A549 (cell line): ENCODE measurements around the gene TMEM217. TPM values are rescaled to one million over a fixed set of nuclear protein-coding genes. Genes with fewer than 3 reads are reported as not detected.
A peak's percentile ranks its signal among the peaks of the same experiment; 100 is the strongest.

Source experiments
- ATAC-seq, 2 experiments: fragments of 200-7000 bp in 1 of 2; fragments of >200 bp in 1 of 2; cut with Nextera tagmentation in 1 of 2; cut with Tn5 transposase in 1 of 2; 3 replicates each; pipeline versions ENCODE4 v1.8.0 to v1.9.1; 2018 to 2020; ENCODE audit warnings: mild to moderate bottlenecking in 1 of 2, moderate library complexity in 1 of 2
- CTCF ChIA-PET: fragments of 300-600 bp; sonication (Branson Sonifier 250); formaldehyde crosslinking; extraction: SDS; loops from one replicate; lab custom pipeline; 2021; ENCODE audit warnings: antibody characterized with exemption, inconsistent platforms; lab: Yijun Ruan, JAX
- POLR2A ChIA-PET: fragments of 350-600 bp; formaldehyde crosslinking; extraction: SDS; loops from one replicate; lab custom pipeline; 2021; ENCODE audit warnings: antibody characterized with exemption, inconsistent platforms; lab: Yijun Ruan, JAX
- DNase-seq, 2 experiments: peaks; one replicate each; pipeline versions ENCODE4 v3.0.0 to v3.0.0-alpha.2; 2011 to 2016; ENCODE audit warnings: low read depth in 1 of 2, low spot score in 1 of 2
- FAIRE-seq: peaks from 2 replicates; lab custom pipeline; 2011; peaks lifted over from hg19 to GRCh38; lab: Jason Lieb, UNC
- H3K27ac ChIP-seq, 2 experiments: fragments of >200 bp; sonication (Bioruptor Twin); formaldehyde crosslinking; 3 replicates each; pipeline ENCODE4 v1.5.1; 2016 to 2017
- H3K4me1 ChIP-seq: fragments of >200 bp; sonication (Bioruptor Twin); formaldehyde crosslinking; 3 replicates; pipeline ENCODE4 v1.6.1; 2016
- H3K4me2 ChIP-seq: fragments of >200 bp; sonication (Bioruptor Twin); formaldehyde crosslinking; 3 replicates; pipeline ENCODE4 v1.6.1; 2016
- H3K4me3 ChIP-seq: fragments of >200 bp; sonication (Bioruptor Twin); formaldehyde crosslinking; 3 replicates; pipeline ENCODE4 v1.5.1; 2016
- H3K9me3 ChIP-seq: fragments of >200 bp; sonication (Bioruptor Twin); formaldehyde crosslinking; 3 replicates; pipeline ENCODE4 v1.6.1; 2016
- BCL3 ChIP-seq: fragments of >200 bp; sonication (Bioruptor Twin); formaldehyde crosslinking; IDR thresholded peaks from 3 replicates; pipeline ENCODE4 v1.6.1; 2016
- CBX2 ChIP-seq: fragments of 200-600 bp; sonication (generic); IDR thresholded peaks from 2 replicates; pipeline ENCODE4 v1.6.1; 2016; ENCODE audit warnings: low read depth, mild to moderate bottlenecking, borderline replicate concordance
- CHD2 ChIP-seq: fragments of 150-350 bp; IDR thresholded peaks from 2 replicates; pipeline ENCODE4 v1.6.1; 2014; ENCODE audit warnings: low read length; ENCODE audit not compliant: partially characterized antibody
- FOSB ChIP-seq: fragments of 250-450 bp; sonication (Bioruptor Pico); IDR thresholded peaks from 2 replicates; pipeline ENCODE4 v1.5.0; 2020; ENCODE audit warnings: mild to moderate bottlenecking, moderate library complexity
- FOSL2 ChIP-seq, 2 experiments: fragments of 450-650 bp in 1 of 2; fragments of >200 bp in 1 of 2; sonication (Bioruptor Twin) in 1 of 2; formaldehyde crosslinking; IDR thresholded peaks; 2 replicates each; pipeline versions ENCODE4 v1.5.0 to v1.6.1; 2016 to 2020; ENCODE audit warnings: mild to moderate bottlenecking in 1 of 2, moderate library complexity in 1 of 2
- FOXS1 ChIP-seq: fragments of 250-450 bp; sonication (Bioruptor Pico); IDR thresholded peaks from 2 replicates; pipeline ENCODE4 v1.5.0; 2020; ENCODE audit warnings: mild to moderate bottlenecking, moderate library complexity
- MAZ ChIP-seq: fragments of 150-350 bp; IDR thresholded peaks from 2 replicates; pipeline ENCODE4 v1.6.1; 2014; ENCODE audit warnings: antibody characterized with exemption, low read depth, low read length, borderline replicate concordance
- RAD21 ChIP-seq, 2 experiments: fragments of >200 bp in 1 of 2; sonication (Bioruptor Twin) in 1 of 2; formaldehyde crosslinking in 1 of 2; IDR thresholded peaks in 1 of 2; conservative IDR thresholded peaks in 1 of 2; 2 replicates in 1 of 2; 3 replicates in 1 of 2; pipeline ENCODE4 v1.6.1; 2012 to 2018; ENCODE audit warnings: inconsistent platforms in 1 of 2
- SMC3 ChIP-seq: fragments of >200 bp; sonication (Bioruptor Twin); formaldehyde crosslinking; IDR thresholded peaks from 3 replicates; pipeline ENCODE4 v1.6.1; 2018; ENCODE audit warnings: inconsistent platforms
- ZC3H11A ChIP-seq: fragments of 450-650 bp; IDR thresholded peaks from 2 replicates; pipeline ENCODE4 v1.6.1; 2014; ENCODE audit warnings: antibody characterized with exemption, mild to moderate bottlenecking
- ZNF302 ChIP-seq: fragments of 250-450 bp; sonication (Bioruptor Pico); IDR thresholded peaks from 2 replicates; pipeline ENCODE4 v1.9.0; 2021; ENCODE audit warnings: inconsistent platforms, mild to moderate bottlenecking, moderate library complexity
- ZSCAN20 ChIP-seq: fragments of 250-450 bp; sonication (Bioruptor Pico); IDR thresholded peaks from 2 replicates; pipeline ENCODE4 v1.8.0; 2022; ENCODE audit warnings: mild to moderate bottlenecking, moderate library complexity
- WGBS: methylation state at CpG from one replicate; pipeline ENCODE4 v1.1.6; 2017; ENCODE audit errors: missing lambda C conversion rate; 5-methylcytosine and 5-hydroxymethylcytosine counted together
- polyA plus RNA-seq, 4 experiments: library from polyadenylated mRNA; depleted of rRNA in 3 of 4; stranded (reverse); fragments of >200 nt; fragmentation: RNase III in 1 of 4; extraction: RNeasy Plus Mini Kit Qiagen cat#74134 plus additional on column Dnase treatment in 1 of 4; gene quantifications; 2 replicates in 3 of 4; 3 replicates in 1 of 4; pipeline ENCODE4 v1.2.3, GENCODE V29; 2011 to 2017
- TF ChIP-seq, protein P1 (sequence below): fragments of 250-450 bp; sonication (Bioruptor Pico); IDR thresholded peaks from 2 replicates; pipeline ENCODE4 v1.5.0; 2020; ENCODE audit warnings: low read depth, mild to moderate bottlenecking, moderate library complexity
- TF ChIP-seq, protein P2 (sequence below): fragments of >200 bp; sonication (Bioruptor Twin); formaldehyde crosslinking; IDR thresholded peaks from 3 replicates; pipeline ENCODE4 v1.5.1; 2016

The TMEM217 gene
- polyA plus RNA-seq, 2 of the 4 experiments (the other 2 are of a cell fraction): 0.59 to 1.6 TPM

GRCh38 chr6:37218511-37218910 is 39.4 kb downstream of the TMEM217 start (continued):
- no peak for TF ChIP-seq RAD21 (conservative IDR thresholded peaks at IDR 0.05 in 1 of 2, IDR thresholded peaks at IDR 0.05 in 1 of 2)
- no peak for TF ChIP-seq ZC3H11A

DNA sequence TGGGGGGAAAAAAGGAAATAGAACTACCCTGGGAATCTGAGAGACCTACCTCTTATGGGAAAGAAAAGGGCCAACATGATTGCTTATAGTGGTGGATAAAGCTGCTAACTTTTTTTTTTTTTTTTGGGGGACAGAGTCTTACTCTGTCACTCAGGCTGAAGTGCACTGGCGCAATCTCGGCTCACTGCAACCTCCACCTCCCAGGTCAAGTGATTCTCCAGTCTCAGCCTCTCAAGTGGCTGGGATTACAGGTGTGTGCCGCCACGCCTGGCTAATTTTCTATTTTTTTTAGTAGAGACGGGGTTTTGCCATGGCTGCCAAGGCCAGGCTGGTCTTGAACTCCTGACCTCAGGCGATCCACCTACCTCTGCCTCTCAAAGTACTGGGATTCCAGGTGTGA is 39.9 kb downstream of the TMEM217 start:
- H3K4me3 ChIP-seq: no peak overlapping the region
- no peak overlapping the region for H3K4me2 ChIP-seq
- ChIA-PET POLR2A (no interaction called here), CTCF (interaction anchor here (25.6 kb wide), 1 partner anchor 195 kb away, joined by 546 read pairs; no protein-coding TSS in a partner anchor)
- FAIRE-seq (no peak), DNase-seq (no peak), ATAC-seq (no peak)
- no peak overlapping the region for H3K27ac ChIP-seq
- 92% methylated on average over 6 of the region's 6 CpGs for WGBS
- peaks cover 8% of the 10 kb centered on the region; the same call in 2 of the 3 replicates for H3K4me1 ChIP-seq
- TF ChIP-seq BCL3 (no peak), CHD2 (no peak), ZSCAN20 (CRISPR knock-in tag) (no peak), CBX2 (no peak)
- H3K9me3 ChIP-seq: no peaks in the 10 kb centered on the region

DNA sequence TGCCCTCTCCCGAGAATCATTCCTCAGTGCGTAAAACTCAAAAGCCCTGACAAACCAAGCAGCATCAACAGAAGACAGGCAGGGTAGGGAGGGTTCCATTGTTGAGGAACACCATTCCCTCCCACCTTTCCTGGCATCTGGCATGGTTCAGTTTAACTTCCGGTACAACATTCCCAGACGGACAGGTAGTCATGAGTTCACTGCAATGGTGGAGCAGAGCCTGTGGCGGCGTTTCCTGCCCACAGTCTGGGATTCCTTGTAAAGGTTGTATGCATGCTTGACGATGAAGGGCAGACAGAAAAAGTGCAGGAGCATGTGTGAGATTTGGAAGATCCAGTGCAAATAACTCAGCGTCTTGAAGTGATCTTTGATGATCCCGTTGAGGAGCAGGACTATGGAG is 45.7 kb downstream of the TMEM217 start:
- ChIA-PET POLR2A (no interaction called here), CTCF (interaction anchor here (1.3 to 25.6 kb wide), 6 partner anchors 11 to 446 kb away, joined by 4 to 546 read pairs (median 8); no protein-coding TSS in a partner anchor)
- TF ChIP-seq MAZ (no peak), FOXS1 (CRISPR knock-in tag) (no peak), FOSL2 (IDR thresholded peaks at IDR 0.05) (no peak), FOSL2 (CRISPR knock-in tag; IDR thresholded peaks at IDR 0.05) (no peak), FOSB (CRISPR knock-in tag) (no peak)
- WGBS: 88% methylated on average over 9 of the region's 9 CpGs
- no peak for ATAC-seq
- H3K9me3 ChIP-seq: no peaks in the 10 kb centered on the region
- no peak for DNase-seq
- H3K4me2 ChIP-seq: no peak overlapping the region
- FAIRE-seq: no peak
- H3K4me1 ChIP-seq: 0 out of 3 replicates have a peak, but pooled peaks cover 4% of the 10 kb centered on the region
- no peak overlapping the region for H3K4me3 ChIP-seq
- no peak overlapping the region for H3K27ac ChIP-seq

DNA sequence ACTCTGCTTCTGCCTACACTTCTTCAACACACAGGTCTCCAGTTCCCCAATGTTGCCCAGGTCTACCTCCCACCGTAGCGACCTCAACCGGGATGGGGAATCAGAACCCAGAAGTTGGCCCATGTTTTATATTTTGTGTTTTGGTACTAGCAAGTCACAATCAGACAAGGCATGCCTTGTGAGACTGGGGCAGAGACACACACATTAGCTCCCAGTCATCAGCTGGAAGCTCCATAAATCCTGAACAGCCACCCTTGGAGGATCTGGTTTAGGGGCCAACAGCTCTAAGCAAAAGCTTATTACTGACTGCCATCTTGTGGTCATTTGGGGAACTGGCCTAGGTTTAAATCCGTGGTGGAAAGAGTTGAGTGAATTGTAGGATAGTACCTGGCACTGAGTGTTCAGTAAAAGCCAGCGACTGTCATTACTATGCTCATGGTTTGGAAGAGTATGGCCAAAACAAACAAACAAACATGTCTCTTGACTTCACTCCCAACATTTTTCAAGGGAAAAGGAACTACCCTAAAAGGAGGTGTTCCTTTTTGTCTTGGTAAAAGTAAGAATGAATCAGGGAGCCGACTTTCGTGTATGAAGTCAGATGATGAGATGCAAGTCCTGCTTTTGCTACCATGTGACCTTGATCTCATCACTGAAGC is 47.5 kb downstream of the TMEM217 start:
- DNase-seq: peak; percentile 49 to 77
- Histone ChIP-seq H3K4me2 (no peak overlapping the region), H3K9me3 (no peaks in the 10 kb centered on the region), H3K4me1 (peaks cover 6% of the 10 kb centered on the region; the same call in 2 of the 3 replicates), H3K4me3 (no peak overlapping the region), H3K27ac (peak overlapping the region in 1 of 2 experiments; percentile 51; a peak in 4 of 6 replicates)
- 68% methylated on average over 7 of the region's 7 CpGs for WGBS
- ChIA-PET POLR2A (interaction anchor here (0.6 kb wide), 1 partner anchor 192 kb away, joined by 3 read pairs; no protein-coding TSS in a partner anchor), CTCF (interaction anchor here (0.6 to 25.6 kb wide), 41 partner anchors 8 to 447 kb away, joined by 3 to 546 read pairs (median 4); partner anchors contain the start of genes C6orf89, FGD2 and PIM1)
- TF ChIP-seq ZNF302 (CRISPR knock-in tag): no peak
- TF ChIP-seq, protein P1, sequence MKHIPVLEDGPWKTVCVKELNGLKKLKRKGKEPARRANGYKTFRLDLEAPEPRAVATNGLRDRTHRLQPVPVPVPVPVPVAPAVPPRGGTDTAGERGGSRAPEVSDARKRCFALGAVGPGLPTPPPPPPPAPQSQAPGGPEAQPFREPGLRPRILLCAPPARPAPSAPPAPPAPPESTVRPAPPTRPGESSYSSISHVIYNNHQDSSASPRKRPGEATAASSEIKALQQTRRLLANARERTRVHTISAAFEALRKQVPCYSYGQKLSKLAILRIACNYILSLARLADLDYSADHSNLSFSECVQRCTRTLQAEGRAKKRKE: no peak
- no peak for TF ChIP-seq CBX2
- peak; percentile 90 for TF ChIP-seq SMC3
- TF ChIP-seq RAD21 (conservative IDR thresholded peaks at IDR 0.05 in 1 of 2, IDR thresholded peaks at IDR 0.05 in 1 of 2): peak; percentile 95
- TF ChIP-seq, protein P2, sequence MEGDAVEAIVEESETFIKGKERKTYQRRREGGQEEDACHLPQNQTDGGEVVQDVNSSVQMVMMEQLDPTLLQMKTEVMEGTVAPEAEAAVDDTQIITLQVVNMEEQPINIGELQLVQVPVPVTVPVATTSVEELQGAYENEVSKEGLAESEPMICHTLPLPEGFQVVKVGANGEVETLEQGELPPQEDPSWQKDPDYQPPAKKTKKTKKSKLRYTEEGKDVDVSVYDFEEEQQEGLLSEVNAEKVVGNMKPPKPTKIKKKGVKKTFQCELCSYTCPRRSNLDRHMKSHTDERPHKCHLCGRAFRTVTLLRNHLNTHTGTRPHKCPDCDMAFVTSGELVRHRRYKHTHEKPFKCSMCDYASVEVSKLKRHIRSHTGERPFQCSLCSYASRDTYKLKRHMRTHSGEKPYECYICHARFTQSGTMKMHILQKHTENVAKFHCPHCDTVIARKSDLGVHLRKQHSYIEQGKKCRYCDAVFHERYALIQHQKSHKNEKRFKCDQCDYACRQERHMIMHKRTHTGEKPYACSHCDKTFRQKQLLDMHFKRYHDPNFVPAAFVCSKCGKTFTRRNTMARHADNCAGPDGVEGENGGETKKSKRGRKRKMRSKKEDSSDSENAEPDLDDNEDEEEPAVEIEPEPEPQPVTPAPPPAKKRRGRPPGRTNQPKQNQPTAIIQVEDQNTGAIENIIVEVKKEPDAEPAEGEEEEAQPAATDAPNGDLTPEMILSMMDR: peak; percentile 88
- FAIRE-seq: no peak
- ATAC-seq: peak; percentile 89 to 90
